Adrenal gland (tissue), 12 donors: ENCODE measurements around the gene SEMA3A. TPM values are rescaled to one million over a fixed set of nuclear protein-coding genes. Genes with fewer than 3 reads are reported as not detected.

Experiments used
- DNase-seq, 7 donors: peaks; one replicate each; pipeline ENCODE4 v3.0.0-alpha.2; 2019 to 2020
- H3K27ac ChIP-seq, 5 donors: fragments of 200-600 bp; sonication (generic) in 4 of 5; 1 replicate in 3 of 5; 2 replicates in 2 of 5; pipeline versions ENCODE4 v1.5.1 to v1.8.0; 2016 to 2020; ENCODE audit warnings: mild to moderate bottlenecking in 1 of 5
- H3K27me3 ChIP-seq: fragments of 200-600 bp; 2 replicates; pipeline ENCODE4 v1.8.0; 2021
- H3K36me3 ChIP-seq, 2 donors: fragments of 200-600 bp; replicated peaks in 1 of 2; 1 replicate in 1 of 2; 2 replicates in 1 of 2; pipeline versions ENCODE4 v1.5.1 to v1.8.0; 2018 to 2022
- H3K4me1 ChIP-seq, 2 donors: fragments of 200-600 bp; replicated peaks in 1 of 2; 1 replicate in 1 of 2; 2 replicates in 1 of 2; pipeline versions ENCODE4 v1.5.1 to v1.8.0; 2018 to 2021
- H3K4me3 ChIP-seq, 4 donors: fragments of 200-600 bp; sonication (generic) in 3 of 4; one replicate each; pipeline ENCODE4 v1.5.1; 2016 to 2018
- H3K9me3 ChIP-seq, 3 donors: fragments of 200-600 bp; sonication (generic) in 1 of 3; replicated peaks in 1 of 3; 1 replicate in 2 of 3; 2 replicates in 1 of 3; pipeline versions ENCODE4 v1.5.1 to v1.8.0; 2016 to 2021
- POLR2A ChIP-seq, 2 donors: fragments of 450-650 bp; IDR thresholded peaks; one replicate each; pipeline ENCODE4 v1.6.1; 2017; ENCODE audit warnings: antibody characterized with exemption in 2 of 2, mild to moderate bottlenecking in 2 of 2, moderate library complexity in 1 of 2
- WGBS, 4 donors: extraction: QIAGEN DNeasy Blood & Tissue Kit in 2 of 4; methylation state at CpG; one replicate each; pipeline versions ENCODE4 v1.1.5 to v1.1.7; 2013 to 2017; 5-methylcytosine and 5-hydroxymethylcytosine counted together
- intact Hi-C, 2 donors: fragments of 100-400 bp; cut with DNase I; formaldehyde crosslinking; loops; one replicate each; pipeline versions ENCODE4 v1.14.1 to v1.15.0; 2022 to 2023
- polyA plus RNA-seq, 3 donors: library from polyadenylated mRNA; stranded (reverse); fragments of 200-250 nt in 2 of 3; fragments of 350-450 nt in 1 of 3; fragmentation: Illumina TruSeq in 1 of 3; extraction: RNeasy Lipid Tissue Mini Kit (QIAGEN cat#74804) in 1 of 3; gene quantifications; one replicate each; pipeline ENCODE4 v1.2.3, GENCODE V29; 2013 to 2014
- total RNA-seq, 9 donors: library from RNA; depleted of rRNA in 4 of 9; stranded (reverse); fragments of >200 nt in 4 of 9; fragments of 120-200 nt in 1 of 9; fragmentation: NEBNext Ultra II Directional in 1 of 9; extraction: Animal tissue kit (Norgen Biotek cat#: 25700) in 1 of 9; gene quantifications; one replicate each; pipeline versions ENCODE4 v1.1.0 to v1.2.4, GENCODE V29; 2013 to 2023
- TF ChIP-seq, protein P1 (sequence below), 6 experiments: fragments of 450-650 bp in 4 of 6; fragments of 200-600 bp in 2 of 6; sonication (generic) in 1 of 6; IDR thresholded peaks; 1 replicate in 5 of 6; 2 replicates in 1 of 6; pipeline versions ENCODE4 v1.5.1 to v1.8.0; 2016 to 2021; ENCODE audit warnings: antibody characterized with exemption in 6 of 6, mild to moderate bottlenecking in 2 of 6, moderate library complexity in 1 of 6
- donor health status: healthy with polysubstance abuse.
- donor health status: Bipolar disorder and iron deficiency.
- donor health status: DM: yes; HTN: yes; CAD: no.
- donor health status: DM: no; HTN: no; CAD: no.
- donor health status: DM: no; HTN: no; CAD: no.
- donor health status: DM: yes; HTN: yes; CAD: no.

SEMA3A gene
- total and polyA plus RNA-seq, 12 donors: 0.24 to 17.5 (median 1.2) TPM

DNA sequence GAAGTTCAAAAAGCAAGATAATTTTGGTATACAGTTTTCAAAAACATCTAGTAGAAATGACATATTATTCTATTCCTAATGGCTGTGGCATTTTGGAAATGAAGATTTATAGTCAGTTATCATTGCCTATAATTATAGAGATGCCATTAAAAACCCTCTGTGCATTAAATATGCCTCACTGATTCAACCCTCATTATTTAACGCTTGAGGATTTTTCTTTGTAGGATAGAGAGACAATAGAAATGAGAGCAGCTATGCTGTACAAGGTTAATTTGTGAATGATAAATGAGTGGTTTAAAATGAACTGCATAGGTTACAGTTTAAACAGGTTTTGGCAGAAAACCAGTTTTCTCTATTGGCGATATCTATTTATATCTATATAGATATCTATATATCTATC, 32.2 kb upstream of the SEMA3A start:
- WGBS, 4 donors: 79 to 90% (median 88%) methylated on average over 2 of the region's 2 CpGs
- Histone ChIP-seq H3K27me3 (no peaks in the 10 kb centered on the region), H3K4me1 (peaks cover 0 to 4% of the 10 kb centered on the region in 2 donors), H3K9me3 (no peaks in the 10 kb centered on the region), H3K4me3 (no peak overlapping the region), H3K27ac (no peak overlapping the region), H3K36me3 (no peaks in the 10 kb centered on the region)
- DNase-seq: no peak
- TF ChIP-seq POLR2A (IDR thresholded peaks at IDR 0.05): no peak
- TF ChIP-seq, protein P1, sequence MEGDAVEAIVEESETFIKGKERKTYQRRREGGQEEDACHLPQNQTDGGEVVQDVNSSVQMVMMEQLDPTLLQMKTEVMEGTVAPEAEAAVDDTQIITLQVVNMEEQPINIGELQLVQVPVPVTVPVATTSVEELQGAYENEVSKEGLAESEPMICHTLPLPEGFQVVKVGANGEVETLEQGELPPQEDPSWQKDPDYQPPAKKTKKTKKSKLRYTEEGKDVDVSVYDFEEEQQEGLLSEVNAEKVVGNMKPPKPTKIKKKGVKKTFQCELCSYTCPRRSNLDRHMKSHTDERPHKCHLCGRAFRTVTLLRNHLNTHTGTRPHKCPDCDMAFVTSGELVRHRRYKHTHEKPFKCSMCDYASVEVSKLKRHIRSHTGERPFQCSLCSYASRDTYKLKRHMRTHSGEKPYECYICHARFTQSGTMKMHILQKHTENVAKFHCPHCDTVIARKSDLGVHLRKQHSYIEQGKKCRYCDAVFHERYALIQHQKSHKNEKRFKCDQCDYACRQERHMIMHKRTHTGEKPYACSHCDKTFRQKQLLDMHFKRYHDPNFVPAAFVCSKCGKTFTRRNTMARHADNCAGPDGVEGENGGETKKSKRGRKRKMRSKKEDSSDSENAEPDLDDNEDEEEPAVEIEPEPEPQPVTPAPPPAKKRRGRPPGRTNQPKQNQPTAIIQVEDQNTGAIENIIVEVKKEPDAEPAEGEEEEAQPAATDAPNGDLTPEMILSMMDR (IDR thresholded peaks at IDR 0.05): no peak
- intact Hi-C loops: no loop called here

DNA sequence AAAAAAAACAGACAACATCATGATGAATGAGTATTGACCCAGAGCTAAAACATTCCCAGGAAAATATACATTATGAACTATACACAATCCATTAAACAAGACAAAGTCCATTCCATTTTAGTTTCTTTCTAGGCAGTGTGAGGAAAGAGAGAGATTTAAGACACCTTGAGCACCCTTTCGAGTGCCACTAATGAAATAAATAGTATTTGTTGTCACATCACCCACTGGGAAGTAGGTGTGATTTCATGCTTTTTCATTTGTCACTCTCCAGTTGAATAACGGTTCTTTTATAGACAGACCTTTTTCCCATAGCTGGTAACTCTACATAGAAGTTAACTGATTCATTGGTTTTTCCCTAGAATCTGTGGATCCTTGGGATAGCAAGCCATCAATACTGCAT, 29.9 kb upstream of the SEMA3A start:
- Histone ChIP-seq H3K27me3 (no peaks in the 10 kb centered on the region), H3K9me3 (no peaks in the 10 kb centered on the region), H3K4me1 (peaks cover 0 to 4% of the 10 kb centered on the region in 2 donors), H3K36me3 (no peaks in the 10 kb centered on the region), H3K4me3 (no peak overlapping the region), H3K27ac (no peak overlapping the region)
- TF ChIP-seq POLR2A (IDR thresholded peaks at IDR 0.05): no peak
- TF ChIP-seq, protein P1 (IDR thresholded peaks at IDR 0.05): no peak
- no peak for DNase-seq
- intact Hi-C loops: no loop called here
- 65 to 87% (median 73%) methylated on average over 2 of the region's 2 CpGs for WGBS, 4 donors

DNA sequence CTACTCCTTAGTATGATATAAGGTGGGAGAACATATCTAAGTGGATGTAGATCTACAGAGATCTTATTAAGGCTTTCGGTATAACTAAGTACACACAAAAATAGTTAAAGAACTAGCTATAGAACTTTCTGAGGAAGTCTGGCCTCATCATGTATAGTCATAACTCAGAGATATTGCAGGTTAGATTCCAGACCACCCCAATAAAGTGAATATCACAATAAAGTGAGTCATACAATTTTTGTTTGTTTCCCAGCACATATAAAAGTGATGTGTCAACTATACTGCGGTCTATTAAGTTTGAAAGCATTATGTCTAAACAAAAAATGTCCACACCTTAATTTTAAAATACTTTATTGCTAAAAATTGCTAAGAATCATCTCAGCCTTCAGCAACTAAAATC, 24.7 kb upstream of the SEMA3A start:
- Histone ChIP-seq H3K27me3 (no peaks in the 10 kb centered on the region), H3K9me3 (peaks cover 0 to 3% (median 0%) of the 10 kb centered on the region in 3 donors), H3K36me3 (no peaks in the 10 kb centered on the region), H3K27ac (no peak overlapping the region), H3K4me3 (no peak overlapping the region), H3K4me1 (no peaks in the 10 kb centered on the region)
- no peak for DNase-seq
- intact Hi-C loops: no loop called here
- TF ChIP-seq, protein P1 (IDR thresholded peaks at IDR 0.05): no peak
- whole genome bisulfite sequencing, 4 donors: 92 to 98% (median 94%) methylated on average over 2 of the region's 2 CpGs

DNA sequence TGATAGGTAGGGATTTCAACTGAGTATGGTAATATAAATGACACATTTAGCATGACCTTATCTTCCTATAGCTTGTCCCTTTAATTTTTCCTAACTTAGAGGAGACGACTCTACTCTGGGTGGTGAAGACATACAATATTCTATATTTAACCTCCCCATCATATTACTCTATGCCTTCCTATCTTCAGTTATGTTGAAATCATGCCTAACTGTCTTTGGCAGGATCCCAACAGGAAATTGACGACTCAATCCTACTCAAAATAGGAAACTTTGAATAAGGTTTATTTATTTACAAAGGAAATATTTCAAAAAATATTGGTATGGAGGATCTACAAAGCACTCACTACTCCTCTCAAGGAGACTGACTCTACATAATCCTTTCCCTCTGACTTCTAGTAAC, 24.1 kb upstream of the SEMA3A start:
- TF ChIP-seq, protein P1 (IDR thresholded peaks at IDR 0.05): no peak
- no peak for TF ChIP-seq POLR2A (IDR thresholded peaks at IDR 0.05)

More for the DNA sequence above, 24.1 kb upstream of the SEMA3A start:
- Histone ChIP-seq H3K9me3 (peaks cover 0 to 3% (median 0%) of the 10 kb centered on the region in 3 donors), H3K4me1 (no peaks in the 10 kb centered on the region), H3K4me3 (no peak overlapping the region), H3K27ac (no peak overlapping the region), H3K27me3 (no peaks in the 10 kb centered on the region), H3K36me3 (no peaks in the 10 kb centered on the region)
- 17 to 29% (median 23%) methylated on average over 2 of the region's 2 CpGs for WGBS, 4 donors
- intact Hi-C loops: no loop called here
- peak in 1 of 7 donors; percentile 15 for DNase-seq
